ENCODE results near the gene SYNM.

The SYNM gene

DNA sequence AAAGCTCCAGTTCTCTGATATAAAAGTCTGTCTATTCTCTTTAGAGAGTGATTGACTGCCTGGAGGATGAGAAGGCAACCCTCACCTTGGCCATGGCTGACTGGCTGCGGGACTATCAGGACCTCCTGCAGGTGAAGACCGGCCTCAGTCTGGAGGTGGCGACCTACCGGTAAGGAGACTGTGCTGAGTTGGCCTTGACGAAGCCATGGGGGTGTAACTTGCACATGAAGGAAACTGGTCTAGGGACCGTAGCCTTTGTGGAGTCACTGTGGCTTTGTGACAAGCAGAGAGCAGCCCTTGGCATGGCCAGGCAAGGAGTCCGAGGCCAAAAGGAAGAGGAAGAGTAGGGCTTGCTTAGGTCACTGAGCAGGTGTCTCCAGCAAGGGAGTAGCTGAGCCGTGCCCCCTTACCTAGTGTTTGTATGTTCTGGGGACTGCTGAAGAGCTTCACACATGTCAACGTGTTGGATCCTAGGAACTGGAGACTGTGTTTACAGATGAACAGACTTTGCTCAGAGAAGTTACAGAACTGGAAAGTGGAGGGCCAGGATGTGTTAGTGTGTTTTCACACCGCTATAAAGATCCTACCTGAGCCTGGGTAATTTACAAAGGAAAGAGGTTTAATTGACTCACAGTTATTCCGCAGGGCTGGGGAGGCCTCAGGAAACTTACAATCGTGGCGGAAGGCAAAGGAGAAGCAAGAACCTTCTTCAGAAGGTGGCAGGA, 8.8 kb downstream of the SYNM start:
- Mint-ChIP-seq H3K27ac (no peak overlapping the region), H3K9me3 (no peaks in the 10 kb centered on the region), H3K4me3 (no peak overlapping the region), H3K27me3 (ENCODE audit: low read depth) (peaks cover 23% of the 10 kb centered on the region), H3K4me1 (no peaks in the 10 kb centered on the region), H3K36me3 (ENCODE audit: low read depth) (no peaks in the 10 kb centered on the region)
- no peak for TF ChIP-seq CTCF (IDR thresholded peaks at IDR 0.05; ENCODE audit: unreplicated experiment in 3 of 3)

DNA sequence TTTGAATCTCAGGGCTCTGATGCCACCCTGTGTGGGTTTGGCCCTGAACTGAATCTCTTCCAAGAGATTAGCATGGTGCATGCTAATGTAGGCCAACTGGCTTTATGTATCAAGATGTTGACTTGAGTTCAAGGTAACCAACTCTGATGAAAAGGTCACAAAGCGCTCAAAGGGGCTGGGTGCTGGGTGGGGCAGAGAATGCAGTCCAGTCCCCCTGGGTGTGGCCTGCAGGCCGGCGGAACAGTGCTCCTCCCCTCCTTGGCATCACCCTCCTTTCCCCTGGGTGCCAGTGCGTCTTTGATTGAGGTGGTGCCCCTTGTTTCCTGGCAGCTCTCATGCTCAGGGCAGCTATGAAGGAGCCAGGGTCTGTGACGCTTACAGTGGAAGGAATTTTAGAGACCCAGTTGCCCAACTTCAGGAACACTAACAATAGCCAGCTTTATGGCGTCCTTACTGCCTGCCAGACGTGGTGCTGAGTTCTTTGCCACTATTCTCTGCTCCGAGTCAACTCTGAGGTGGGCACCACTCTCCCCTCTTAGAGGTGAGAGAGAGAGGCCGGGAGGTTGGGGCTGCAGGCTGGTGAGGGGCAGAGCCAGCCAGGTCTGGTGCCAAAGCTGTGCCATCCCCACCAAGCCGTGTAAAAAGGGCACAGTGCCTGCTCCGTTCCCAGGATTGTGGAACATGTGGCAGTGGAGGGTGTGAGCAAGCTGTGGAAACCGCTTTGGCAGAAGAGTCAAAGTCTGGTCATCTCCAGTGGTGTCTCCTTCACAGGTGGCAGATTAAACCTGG, 9.8 kb downstream of the SYNM start:
- Mint-ChIP-seq H3K4me1 (no peaks in the 10 kb centered on the region), H3K36me3 (ENCODE audit: low read depth) (no peaks in the 10 kb centered on the region), H3K27ac (no peak overlapping the region), H3K9me3 (no peaks in the 10 kb centered on the region), H3K4me3 (no peak overlapping the region), H3K27me3 (ENCODE audit: low read depth) (peaks cover 13% of the 10 kb centered on the region)
- no peak for TF ChIP-seq CTCF (IDR thresholded peaks at IDR 0.05; ENCODE audit: unreplicated experiment in 3 of 3)

GRCh38 chr15:99115300-99116215, 10.7 kb downstream of the SYNM start:
- H3K9me3 Mint-ChIP-seq = no peaks in the 10 kb centered on the region
- H3K27ac Mint-ChIP-seq = no peak overlapping the region
- H3K27me3 Mint-ChIP-seq (ENCODE audit: low read depth) = peaks cover 4% of the 10 kb centered on the region
- no peak overlapping the region for H3K4me3 Mint-ChIP-seq
- peaks cover 7% of the 10 kb centered on the region for H3K4me1 Mint-ChIP-seq
- no peak for TF ChIP-seq CTCF (IDR thresholded peaks at IDR 0.05; ENCODE audit: unreplicated experiment in 3 of 3)
- no peaks in the 10 kb centered on the region for H3K36me3 Mint-ChIP-seq (ENCODE audit: low read depth)

DNA sequence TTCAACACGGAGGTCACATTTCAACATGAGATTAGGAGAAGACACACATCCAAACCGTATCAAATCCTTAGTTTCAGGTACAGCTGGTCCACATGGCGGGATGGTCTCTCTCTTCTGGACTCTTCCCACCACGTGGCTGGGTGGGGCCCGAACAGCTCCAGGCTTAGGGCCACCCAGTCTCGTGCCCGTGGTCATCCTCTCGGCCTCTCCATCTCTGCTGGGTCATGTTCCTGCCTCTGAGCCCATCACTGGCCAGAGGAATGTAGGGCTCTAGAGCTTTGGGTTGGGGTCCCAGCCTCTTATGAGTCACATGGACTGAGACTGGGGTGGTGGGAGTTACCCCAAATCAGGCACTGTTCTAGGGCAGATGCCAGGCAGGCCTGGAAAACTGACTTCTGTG, 12.2 kb downstream of the SYNM start:
- H3K9me3 Mint-ChIP-seq = no peaks in the 10 kb centered on the region
- no peaks in the 10 kb centered on the region for H3K27me3 Mint-ChIP-seq (ENCODE audit: low read depth)
- H3K27ac Mint-ChIP-seq = no peak overlapping the region
- H3K4me1 Mint-ChIP-seq = peaks cover 15% of the 10 kb centered on the region
- H3K36me3 Mint-ChIP-seq (ENCODE audit: low read depth) = no peaks in the 10 kb centered on the region
- H3K4me3 Mint-ChIP-seq = no peak overlapping the region
- TF ChIP-seq CTCF (IDR thresholded peaks at IDR 0.05; ENCODE audit: unreplicated experiment in 3 of 3) = no peak

GRCh38 chr15:99117563-99118257, 12.8 kb downstream of the SYNM start:
- H3K36me3 Mint-ChIP-seq (ENCODE audit: low read depth) = no peaks in the 10 kb centered on the region
- no peak overlapping the region for H3K27ac Mint-ChIP-seq
- no peaks in the 10 kb centered on the region for H3K9me3 Mint-ChIP-seq
- no peak for TF ChIP-seq CTCF (IDR thresholded peaks at IDR 0.05; ENCODE audit: unreplicated experiment in 3 of 3)
- no peaks in the 10 kb centered on the region for H3K27me3 Mint-ChIP-seq (ENCODE audit: low read depth)
- H3K4me1 Mint-ChIP-seq = peaks cover 15% of the 10 kb centered on the region
- no peak overlapping the region for H3K4me3 Mint-ChIP-seq
